Muscle layer of colon (tissue), 2 donors: ENCODE results near the gene ITGA8.
"Not testable (repeated sequence)": the region's sequence is repeated elsewhere in the genome, so short reads cannot be mapped to it uniquely, and the experiment has no call there.

Source experiments
- H3K27ac ChIP-seq: one replicate; pipeline ENCODE4 v1.7.0; 2013; ENCODE audit warnings: low read depth, mild to moderate bottlenecking, low read length, moderate library complexity
- H3K27me3 ChIP-seq, 2 donors: one replicate each; pipeline ENCODE4 v1.7.0; 2013; ENCODE audit warnings: low read length in 2 of 2, mild to moderate bottlenecking in 2 of 2; ENCODE audit not compliant: insufficient read depth in 2 of 2, control insufficient read depth in 1 of 2
- H3K36me3 ChIP-seq: one replicate; pipeline ENCODE4 v1.7.0; 2013; ENCODE audit warnings: mild to moderate bottlenecking, low read length; ENCODE audit not compliant: insufficient read depth
- H3K4me1 ChIP-seq: one replicate; pipeline ENCODE4 v1.7.0; 2013; ENCODE audit warnings: mild to moderate bottlenecking, low read length; ENCODE audit not compliant: insufficient read depth
- H3K4me3 ChIP-seq, 2 donors: one replicate each; pipeline ENCODE4 v1.7.0; 2013; ENCODE audit warnings: low read length in 2 of 2, low read depth in 1 of 2, mild to moderate bottlenecking in 1 of 2, moderate library complexity in 1 of 2
- H3K9ac ChIP-seq: one replicate; pipeline ENCODE4 v1.7.0; 2013; ENCODE audit warnings: low read length
- H3K9me3 ChIP-seq: one replicate; pipeline ENCODE4 v1.7.0; 2013; ENCODE audit warnings: mild to moderate bottlenecking, low read length
- donor health status: abdominal sarcoma.
- donor health status: Adenocarcinoma of cecum.

Gene ITGA8

DNA sequence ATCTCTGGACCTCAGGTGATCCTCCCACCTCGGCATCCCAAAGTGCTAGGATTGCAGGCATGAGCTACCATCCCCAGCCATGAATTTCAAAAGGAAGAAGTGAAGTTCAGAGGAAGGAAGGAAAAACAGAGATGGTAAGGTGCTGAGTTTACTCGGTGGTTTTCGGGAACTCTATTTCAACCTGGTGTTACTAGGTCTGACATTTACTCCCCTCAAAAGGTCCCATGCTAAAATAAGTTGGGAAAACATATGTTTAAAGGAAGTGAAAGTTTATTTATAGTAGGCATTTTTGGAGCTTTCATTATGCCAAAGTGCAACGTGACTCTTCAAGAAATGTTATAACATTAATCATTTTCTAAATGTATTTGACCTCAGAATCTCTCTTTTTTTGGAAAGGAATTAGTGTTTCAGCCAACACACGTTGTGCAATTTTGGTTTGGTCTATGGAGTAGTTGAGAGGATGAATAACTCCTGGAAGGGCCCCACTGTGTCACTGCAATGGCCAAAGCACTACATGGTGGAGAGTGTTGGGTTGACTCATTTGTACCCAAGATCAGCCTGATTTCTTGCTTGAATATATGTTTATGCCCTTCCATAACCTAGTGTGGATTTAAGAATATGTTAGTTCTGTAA is 233.9 kb downstream of the ITGA8 start:
- no peaks in the 10 kb centered on the region for H3K27me3 ChIP-seq
- H3K27ac ChIP-seq: no peak overlapping the region
- no peak overlapping the region for H3K4me3 ChIP-seq

DNA sequence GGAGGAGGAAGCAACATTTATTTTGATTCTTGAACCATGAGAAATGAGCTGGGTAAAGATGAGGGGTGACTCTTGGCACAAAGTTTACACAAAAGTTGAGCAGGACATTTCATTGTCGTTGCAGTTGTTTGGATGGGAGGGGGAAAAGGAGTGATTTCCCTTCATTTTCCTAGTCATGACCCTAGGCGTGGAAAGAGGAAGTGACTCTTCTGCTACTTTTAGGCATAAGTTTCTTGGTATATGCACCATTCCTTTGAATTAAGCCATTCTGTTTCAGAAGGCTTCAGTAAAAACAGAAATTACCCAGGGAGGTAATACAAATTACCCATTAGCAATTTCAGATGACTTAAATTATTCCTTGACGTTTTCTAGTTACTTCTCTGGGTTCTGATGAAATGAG is 234.7 kb downstream of the ITGA8 start:
- Histone ChIP-seq H3K9ac (no peak overlapping the region), H3K27ac (no peak overlapping the region), H3K27me3 (no peaks in the 10 kb centered on the region), H3K4me3 (no peak overlapping the region), H3K36me3 (no peaks in the 10 kb centered on the region), H3K9me3 (no peaks in the 10 kb centered on the region), H3K4me1 (no peaks in the 10 kb centered on the region)

More for the DNA sequence above, 233.9 kb downstream of the ITGA8 start:
- no peak overlapping the region for H3K9ac ChIP-seq
- no peaks in the 10 kb centered on the region for H3K9me3 ChIP-seq
- no peaks in the 10 kb centered on the region for H3K4me1 ChIP-seq
- no peaks in the 10 kb centered on the region for H3K36me3 ChIP-seq

DNA sequence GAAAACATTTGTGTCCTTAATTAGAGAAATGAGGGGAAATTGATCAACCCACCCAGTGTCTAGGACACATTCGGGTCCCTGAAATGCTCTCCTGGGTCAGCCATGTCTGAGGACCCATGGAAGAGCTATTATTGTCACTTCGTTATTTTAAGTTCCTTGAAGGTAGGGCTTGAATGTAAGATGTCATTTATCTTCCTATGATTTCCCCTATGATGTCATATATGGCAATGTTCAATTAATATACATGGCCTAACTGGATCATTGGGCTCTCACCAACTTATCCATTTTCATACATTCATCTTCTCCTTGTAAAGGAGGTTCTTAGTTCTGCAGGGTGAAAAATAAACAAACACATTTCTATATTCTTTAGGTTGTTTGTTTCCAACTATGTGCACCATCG is 235.6 kb downstream of the ITGA8 start:
- H3K9me3 ChIP-seq: no peaks in the 10 kb centered on the region
- H3K9ac ChIP-seq: no peak overlapping the region
- no peaks in the 10 kb centered on the region for H3K36me3 ChIP-seq
- no peaks in the 10 kb centered on the region for H3K4me1 ChIP-seq
- H3K27me3 ChIP-seq: no peaks in the 10 kb centered on the region
- no peak overlapping the region for H3K27ac ChIP-seq
- H3K4me3 ChIP-seq: no peak overlapping the region

DNA sequence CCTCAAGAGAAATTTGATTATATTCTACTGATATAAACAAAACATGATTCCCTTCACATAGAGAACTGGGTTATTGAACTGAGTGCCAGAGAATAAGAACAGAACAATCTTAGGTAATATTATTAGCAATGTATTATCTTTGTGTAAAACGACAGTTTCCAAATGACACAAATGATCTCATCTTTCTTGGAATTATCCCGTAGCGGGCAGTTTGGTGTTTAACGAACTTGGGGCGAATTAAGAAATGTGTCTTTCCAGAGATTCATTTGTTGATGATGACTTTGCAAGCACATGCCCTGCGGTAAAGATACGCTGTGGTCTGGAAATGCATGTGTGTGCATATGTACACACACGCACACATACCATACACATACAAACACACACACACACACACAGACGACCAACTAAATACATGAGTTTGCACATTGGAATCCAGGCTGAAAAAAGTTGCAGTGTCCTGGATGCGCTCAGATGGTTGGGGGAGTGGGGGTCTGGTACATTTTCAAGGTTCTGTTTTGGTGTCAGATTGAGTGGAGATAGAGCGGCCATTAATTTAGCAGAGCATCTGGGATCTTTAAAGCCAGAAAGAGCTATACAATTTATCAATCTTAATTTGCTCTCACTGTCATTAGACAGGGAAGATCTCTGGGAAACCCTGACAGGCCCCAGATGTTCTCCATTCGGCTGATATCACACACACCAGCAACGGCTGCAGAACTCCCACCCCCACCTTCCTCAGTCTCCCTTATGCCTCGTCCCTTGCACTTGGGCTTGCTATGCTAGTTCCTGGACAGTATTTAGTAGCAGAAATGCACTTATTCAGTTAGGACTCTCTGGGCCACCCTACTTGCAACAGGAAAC is 236.3 kb downstream of the ITGA8 start:
- H3K27me3 ChIP-seq: no peaks in the 10 kb centered on the region
- H3K27ac ChIP-seq: no peak overlapping the region
- H3K4me1 ChIP-seq: no peaks in the 10 kb centered on the region
- no peak overlapping the region for H3K9ac ChIP-seq
- no peak overlapping the region for H3K4me3 ChIP-seq
- no peaks in the 10 kb centered on the region for H3K9me3 ChIP-seq
- H3K36me3 ChIP-seq: no peaks in the 10 kb centered on the region

DNA sequence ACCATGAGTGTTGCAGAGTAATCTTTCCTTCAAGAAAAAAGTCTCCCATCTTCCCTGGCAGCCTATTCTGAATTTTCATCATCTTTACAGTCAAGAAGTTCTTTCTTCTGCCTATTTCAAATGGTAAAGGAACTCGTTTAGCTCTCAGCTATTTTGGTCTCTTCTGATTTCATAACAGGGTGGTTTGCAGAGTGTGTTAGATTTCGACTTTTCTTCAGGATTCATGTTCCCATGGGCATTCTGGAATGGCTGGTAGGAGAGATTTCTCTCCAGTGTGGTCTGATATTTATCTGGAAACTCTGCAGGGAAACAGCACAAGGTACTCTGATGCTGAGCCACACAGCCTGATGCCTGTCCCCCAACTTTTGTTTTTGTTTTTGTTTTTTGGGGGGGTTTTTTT is 237.6 kb downstream of the ITGA8 start:
- Histone ChIP-seq H3K27me3 (no peaks in the 10 kb centered on the region), H3K4me1 (no peaks in the 10 kb centered on the region)

DNA sequence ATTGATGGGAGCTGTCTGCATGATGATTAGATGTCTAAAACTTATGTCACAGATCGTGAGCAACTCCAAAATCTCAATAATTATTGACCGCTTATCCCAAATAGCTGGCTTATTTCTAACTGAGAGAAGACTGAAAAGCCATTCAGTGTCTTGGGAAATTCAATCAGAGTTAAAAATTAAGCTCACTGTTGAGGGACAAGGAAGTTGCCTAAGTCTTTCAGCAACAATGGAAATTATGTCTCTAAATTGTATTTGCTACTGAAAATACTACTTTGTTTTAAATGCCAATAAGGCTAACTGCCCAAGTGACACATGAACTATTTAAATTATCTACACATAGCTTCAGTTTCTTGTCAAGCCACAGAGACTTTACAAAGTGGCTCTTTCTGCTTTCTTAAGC is 240.8 kb downstream of the ITGA8 start:
- H3K4me1 ChIP-seq: no peaks in the 10 kb centered on the region
- no peak overlapping the region for H3K9ac ChIP-seq
- no peaks in the 10 kb centered on the region for H3K9me3 ChIP-seq
- H3K36me3 ChIP-seq: no peaks in the 10 kb centered on the region
- H3K27me3 ChIP-seq: no peaks in the 10 kb centered on the region
- H3K27ac ChIP-seq: no peak overlapping the region
- H3K4me3 ChIP-seq: no peak overlapping the region

More for the DNA sequence above, 237.6 kb downstream of the ITGA8 start:
- Histone ChIP-seq H3K27ac (no peak overlapping the region), H3K9ac (no peak overlapping the region), H3K9me3 (no peaks in the 10 kb centered on the region), H3K4me3 (no peak overlapping the region), H3K36me3 (no peaks in the 10 kb centered on the region)

DNA sequence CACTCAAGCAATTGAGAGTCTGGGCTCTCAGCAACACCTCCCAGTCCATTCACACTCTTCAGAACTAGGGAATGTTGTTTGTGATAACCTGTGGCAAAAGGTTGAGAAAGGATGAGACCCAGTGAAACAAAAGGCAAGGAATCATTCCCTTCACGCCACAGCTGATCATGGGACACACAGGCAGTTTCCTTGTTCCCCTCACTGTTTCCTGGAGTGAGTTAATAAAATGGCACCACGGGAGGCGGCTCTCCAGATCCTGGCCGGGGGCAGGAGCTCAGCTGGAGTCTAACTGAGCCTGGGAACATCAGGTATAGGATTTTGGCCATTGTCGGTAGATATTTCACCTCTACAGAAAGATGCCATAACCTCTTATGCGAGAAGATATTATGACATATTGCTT is 241.3 kb downstream of the ITGA8 start:
- Histone ChIP-seq H3K4me1 (no peaks in the 10 kb centered on the region), H3K36me3 (no peaks in the 10 kb centered on the region), H3K27ac (no peak overlapping the region)

DNA sequence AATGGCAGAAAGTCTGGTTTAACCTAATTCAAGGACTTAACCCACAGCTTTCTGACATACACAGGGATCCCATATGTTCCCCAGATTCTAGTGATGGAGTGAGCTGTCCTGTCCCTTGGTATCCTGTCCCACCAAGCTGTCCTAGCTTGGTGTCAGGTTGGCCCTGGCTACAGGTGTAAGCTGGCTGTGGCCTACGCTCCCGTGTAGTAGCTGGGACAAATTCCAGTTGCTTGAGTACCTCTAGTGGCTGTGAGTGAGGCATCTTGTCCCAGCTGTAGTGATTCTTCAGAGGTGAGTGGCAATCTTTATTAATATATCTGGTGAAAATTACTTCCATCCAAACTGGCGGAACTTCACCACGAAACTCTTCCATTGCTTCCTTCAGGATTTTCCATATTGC is 243.4 kb downstream of the ITGA8 start:
- Histone ChIP-seq H3K27ac (no peak overlapping the region), H3K9me3 (no peaks in the 10 kb centered on the region), H3K4me3 (no peak overlapping the region), H3K9ac (no peak overlapping the region), H3K4me1 (no peaks in the 10 kb centered on the region), H3K36me3 (no peaks in the 10 kb centered on the region), H3K27me3 (no peaks in the 10 kb centered on the region)

More for the DNA sequence above, 241.3 kb downstream of the ITGA8 start:
- Histone ChIP-seq H3K9me3 (no peaks in the 10 kb centered on the region), H3K4me3 (no peak overlapping the region), H3K27me3 (no peaks in the 10 kb centered on the region), H3K9ac (no peak overlapping the region)

DNA sequence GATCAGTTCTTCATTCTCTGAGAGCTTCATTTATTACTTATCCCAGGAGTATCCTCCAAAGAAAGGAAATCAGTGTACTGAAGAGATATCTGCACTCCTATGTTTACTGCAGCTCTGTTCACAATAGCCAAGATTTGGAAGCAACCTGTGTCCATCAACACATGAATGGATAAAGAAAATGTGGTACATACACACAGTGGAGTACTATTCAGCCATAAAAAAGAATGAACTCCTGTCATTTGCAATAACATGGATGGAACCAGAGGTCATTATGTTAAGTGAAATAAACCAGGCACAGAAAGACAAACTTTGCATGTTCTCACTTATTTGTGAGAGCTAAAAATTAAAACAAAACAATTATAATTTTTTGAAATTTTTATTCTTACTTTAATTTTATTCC is 244.3 kb downstream of the ITGA8 start:
- not testable (repeated sequence) for H3K27ac ChIP-seq, H3K4me1 ChIP-seq

DNA sequence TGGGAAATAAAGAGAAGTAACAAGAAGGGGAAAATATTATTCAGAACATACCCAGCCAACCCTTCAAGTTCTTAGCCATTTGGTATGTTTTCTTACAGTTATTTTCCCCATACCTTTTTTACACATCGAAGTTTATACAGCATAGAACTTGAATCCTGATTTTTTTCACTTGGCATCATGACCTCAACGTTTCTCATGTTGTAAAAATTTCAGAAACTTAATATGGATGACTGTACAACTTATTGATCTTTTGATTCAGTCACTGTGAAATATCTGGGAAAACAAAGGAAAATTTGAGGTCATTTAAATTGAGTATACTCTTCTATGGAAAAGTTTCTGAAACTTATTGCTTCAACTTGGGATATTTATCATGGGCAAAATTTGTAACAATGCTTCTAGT is 245.1 kb downstream of the ITGA8 start:
- no peaks in the 10 kb centered on the region for H3K4me1 ChIP-seq
- no peak overlapping the region for H3K4me3 ChIP-seq
- H3K9ac ChIP-seq: no peak overlapping the region
- no peaks in the 10 kb centered on the region for H3K27me3 ChIP-seq
- H3K9me3 ChIP-seq: no peaks in the 10 kb centered on the region
- H3K36me3 ChIP-seq: no peaks in the 10 kb centered on the region
- H3K27ac ChIP-seq: no peak overlapping the region

More for the DNA sequence above, 244.3 kb downstream of the ITGA8 start:
- H3K9me3 ChIP-seq, H3K9ac ChIP-seq, H3K4me3 ChIP-seq, H3K27me3 ChIP-seq, H3K36me3 ChIP-seq: not testable (repeated sequence)

DNA sequence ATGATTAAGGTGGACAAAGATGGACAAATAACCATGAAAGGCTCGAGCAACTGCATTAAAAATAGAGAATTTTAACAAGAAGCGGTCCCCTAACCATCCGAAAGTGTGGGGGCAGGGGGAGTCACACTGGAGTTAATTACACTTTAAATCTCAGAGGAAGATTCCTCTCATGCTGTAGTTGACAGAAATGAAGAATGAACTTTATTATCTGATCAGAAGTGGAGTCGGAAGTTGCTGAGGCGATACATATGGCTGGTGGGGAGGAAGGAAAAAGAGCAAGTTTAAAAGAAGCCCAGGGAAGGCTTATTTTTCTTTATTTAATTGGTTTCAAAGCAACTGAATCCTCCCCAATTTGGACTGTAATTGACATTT is 246.3 kb downstream of the ITGA8 start:
- Histone ChIP-seq H3K4me1 (no peaks in the 10 kb centered on the region), H3K27me3 (no peaks in the 10 kb centered on the region), H3K9ac (no peak overlapping the region), H3K36me3 (no peaks in the 10 kb centered on the region), H3K27ac (no peak overlapping the region), H3K4me3 (no peak overlapping the region), H3K9me3 (no peaks in the 10 kb centered on the region)
